Caco-2 (cell line): ENCODE data around the gene MFAP1. TPM values are rescaled to one million over a fixed set of nuclear protein-coding genes. Genes with fewer than 3 reads are reported as not detected.
"Not testable (repeated sequence)": the region's sequence is repeated elsewhere in the genome, so short reads cannot be mapped to it uniquely, and the experiment has no call there.

ENCODE experiments used
- BruUV-seq: library from RNA; stranded (reverse); fragments of 400-500 nt; replicated peaks from 2 replicates; lab custom pipeline; 2021; lab: Mats Ljungman, UMichigan
- CTCF ChIA-PET: fragments of 300-600 bp; sonication (Branson Sonifier 250); formaldehyde crosslinking; loops from one replicate; lab custom pipeline; 2022; ENCODE audit warnings: antibody characterized with exemption; lab: Charles Lee
- POLR2A ChIA-PET: fragments of 300-600 bp; sonication (Branson Sonifier 250); formaldehyde crosslinking; loops from one replicate; lab custom pipeline; 2022; ENCODE audit warnings: antibody characterized with exemption; lab: Charles Lee
- DNase-seq, 2 experiments: peaks; one replicate each; pipeline versions ENCODE4 v3.0.0 to v3.0.0-alpha.2; 2020 to 2022
- H3K27me3 ChIP-seq: replicated peaks from 2 replicates; pipeline ENCODE4 v1.6.0; 2011; ENCODE audit warnings: low read length; ENCODE audit not compliant: control insufficient read depth, insufficient read depth
- H3K36me3 ChIP-seq: 2 replicates; pipeline ENCODE4 v1.5.1; 2011; ENCODE audit warnings: low read length; ENCODE audit not compliant: control insufficient read depth, insufficient read depth
- H3K4me1 ChIP-seq: fragments of 250-450 bp; sonication (Bioruptor Pico); 2 replicates; pipeline ENCODE4 v1.5.1; 2020; ENCODE audit warnings: mild to moderate bottlenecking
- H3K4me3 ChIP-seq: 2 replicates; pipeline ENCODE4 v1.5.1; 2011; ENCODE audit warnings: low read depth, mild to moderate bottlenecking, control low read depth, low read length
- H3K9me3 ChIP-seq: fragments of 250-450 bp; sonication (Bioruptor Pico); 2 replicates; pipeline ENCODE4 v1.5.1; 2020; ENCODE audit warnings: mild to moderate bottlenecking, moderate library complexity
- H3K27ac Mint-ChIP-seq: one replicate; pipeline ENCODE4 v1.8.0; 2022; ENCODE audit warnings: mixed read lengths; ENCODE audit not compliant: unreplicated experiment
- H3K27me3 Mint-ChIP-seq: one replicate; pipeline ENCODE4 v1.8.0; 2022; ENCODE audit warnings: mixed read lengths; ENCODE audit not compliant: insufficient read depth, unreplicated experiment
- H3K36me3 Mint-ChIP-seq: one replicate; pipeline ENCODE4 v1.8.0; 2022; ENCODE audit warnings: mild to moderate bottlenecking, mixed read lengths; ENCODE audit not compliant: insufficient read depth, unreplicated experiment
- H3K4me1 Mint-ChIP-seq: one replicate; pipeline ENCODE4 v1.8.0; 2022; ENCODE audit warnings: low read depth, mixed read lengths; ENCODE audit not compliant: unreplicated experiment
- H3K4me3 Mint-ChIP-seq: one replicate; pipeline ENCODE4 v1.8.0; 2022; ENCODE audit warnings: mild to moderate bottlenecking, moderate library complexity, mixed read lengths; ENCODE audit not compliant: unreplicated experiment
- H3K9me3 Mint-ChIP-seq: one replicate; pipeline ENCODE4 v1.8.0; 2022; ENCODE audit warnings: mixed read lengths; ENCODE audit not compliant: unreplicated experiment
- intact Hi-C: fragments of 100-400 bp; cut with micrococcal nuclease; formaldehyde crosslinking; loops from one replicate; pipeline ENCODE4 v1.10.0; 2022; ENCODE audit not compliant: unreplicated experiment
- total RNA-seq: library from RNA; stranded (reverse); gene quantifications from 2 replicates; pipeline ENCODE4 v1.2.3, GENCODE V29; 2022
- TF ChIP-seq, protein P1 (sequence below), 2 experiments: fragments of 200-600 bp in 1 of 2; IDR thresholded peaks; 1 replicate in 1 of 2; 2 replicates in 1 of 2; pipeline versions ENCODE4 v1.5.1 to v1.8.0; 2011 to 2022; ENCODE audit warnings: antibody characterized with exemption in 1 of 2, control low read depth in 1 of 2, inconsistent platforms in 1 of 2, low read depth in 1 of 2, low read length in 1 of 2, mild to moderate bottlenecking in 1 of 2, moderate library complexity in 1 of 2; ENCODE audit not compliant: insufficient read depth in 1 of 2, severe bottlenecking in 1 of 2, unreplicated experiment in 1 of 2

MFAP1 gene
- total RNA-seq, 1 experiment from 2014 or later: 37.1 TPM

GRCh38 chr15:43852607-43853006 lies 28.1 kb upstream of the MFAP1 start:
- Histone ChIP-seq H3K4me3 (no peak overlapping the region), H3K36me3 (no peaks in the 10 kb centered on the region), H3K27me3 (no peaks in the 10 kb centered on the region), H3K4me1 (no peaks in the 10 kb centered on the region), H3K9me3 (no peaks in the 10 kb centered on the region)
- POLR2A ChIA-PET: no interaction called here
- Mint-ChIP-seq H3K27ac (no peak overlapping the region), H3K36me3 (peaks cover 32% of the 10 kb centered on the region), H3K4me1 (no peaks in the 10 kb centered on the region), H3K4me3 (no peak overlapping the region), H3K9me3 (no peaks in the 10 kb centered on the region), H3K27me3 (no peaks in the 10 kb centered on the region)
- TF ChIP-seq, protein P1, sequence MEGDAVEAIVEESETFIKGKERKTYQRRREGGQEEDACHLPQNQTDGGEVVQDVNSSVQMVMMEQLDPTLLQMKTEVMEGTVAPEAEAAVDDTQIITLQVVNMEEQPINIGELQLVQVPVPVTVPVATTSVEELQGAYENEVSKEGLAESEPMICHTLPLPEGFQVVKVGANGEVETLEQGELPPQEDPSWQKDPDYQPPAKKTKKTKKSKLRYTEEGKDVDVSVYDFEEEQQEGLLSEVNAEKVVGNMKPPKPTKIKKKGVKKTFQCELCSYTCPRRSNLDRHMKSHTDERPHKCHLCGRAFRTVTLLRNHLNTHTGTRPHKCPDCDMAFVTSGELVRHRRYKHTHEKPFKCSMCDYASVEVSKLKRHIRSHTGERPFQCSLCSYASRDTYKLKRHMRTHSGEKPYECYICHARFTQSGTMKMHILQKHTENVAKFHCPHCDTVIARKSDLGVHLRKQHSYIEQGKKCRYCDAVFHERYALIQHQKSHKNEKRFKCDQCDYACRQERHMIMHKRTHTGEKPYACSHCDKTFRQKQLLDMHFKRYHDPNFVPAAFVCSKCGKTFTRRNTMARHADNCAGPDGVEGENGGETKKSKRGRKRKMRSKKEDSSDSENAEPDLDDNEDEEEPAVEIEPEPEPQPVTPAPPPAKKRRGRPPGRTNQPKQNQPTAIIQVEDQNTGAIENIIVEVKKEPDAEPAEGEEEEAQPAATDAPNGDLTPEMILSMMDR (IDR thresholded peaks at IDR 0.05; ENCODE audit: insufficient read depth in 1 of 2, low read depth in 1 of 2, low read length in 1 of 2, severe bottlenecking in 1 of 2, unreplicated experiment in 1 of 2): no peak
- DNase-seq: no peak
- no TSS peak for BruUV-seq
- intact Hi-C loops: no loop called here
- CTCF ChIA-PET: no interaction called here

DNA sequence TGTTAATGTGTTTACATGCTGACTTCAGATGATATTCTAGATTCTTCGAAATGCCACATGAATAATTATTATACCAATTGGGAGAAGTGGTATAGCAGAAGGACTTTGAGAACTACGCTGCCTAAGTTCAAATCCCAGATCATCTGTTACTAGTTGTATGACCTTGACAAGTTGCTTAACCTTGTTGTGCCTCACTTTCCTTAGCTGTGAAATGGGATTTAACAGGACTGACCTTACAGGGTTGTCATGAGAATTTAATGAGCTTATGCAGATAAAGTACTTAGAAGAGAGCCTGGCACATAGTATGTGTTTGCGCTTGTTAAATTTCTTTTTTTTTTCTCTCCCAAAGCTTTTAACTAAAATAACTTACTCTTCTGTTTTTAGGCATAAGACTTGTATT lies 26.8 kb upstream of the MFAP1 start:
- Mint-ChIP-seq H3K36me3 (peaks cover 28% of the 10 kb centered on the region), H3K4me3 (no peak overlapping the region), H3K4me1 (no peaks in the 10 kb centered on the region), H3K9me3 (no peaks in the 10 kb centered on the region), H3K27ac (no peak overlapping the region), H3K27me3 (no peaks in the 10 kb centered on the region)
- H3K4me1 ChIP-seq: no peaks in the 10 kb centered on the region
- no peak for DNase-seq
- intact Hi-C loops: no loop called here
- ChIA-PET CTCF (no interaction called here), POLR2A (no interaction called here)
- no TSS peak for BruUV-seq
- H3K27me3 ChIP-seq: no peaks in the 10 kb centered on the region
- no peak overlapping the region for H3K4me3 ChIP-seq
- no peaks in the 10 kb centered on the region for H3K36me3 ChIP-seq
- TF ChIP-seq, protein P1 (IDR thresholded peaks at IDR 0.05; ENCODE audit: insufficient read depth in 1 of 2, low read depth in 1 of 2, low read length in 1 of 2, severe bottlenecking in 1 of 2, unreplicated experiment in 1 of 2): no peak
- H3K9me3 ChIP-seq: no peaks in the 10 kb centered on the region

- CTCF ChIA-PET: no interaction called here
- H3K9me3 ChIP-seq: no peaks in the 10 kb centered on the region
- H3K9me3 Mint-ChIP-seq: no peaks in the 10 kb centered on the region
- H3K27me3 Mint-ChIP-seq: no peaks in the 10 kb centered on the region
- DNase-seq: no peak
- no peaks in the 10 kb centered on the region for H3K27me3 ChIP-seq
- H3K36me3 ChIP-seq: no peaks in the 10 kb centered on the region
- TF ChIP-seq, protein P1 (IDR thresholded peaks at IDR 0.05; ENCODE audit: insufficient read depth in 1 of 2, low read depth in 1 of 2, low read length in 1 of 2, severe bottlenecking in 1 of 2, unreplicated experiment in 1 of 2): no peak
- no TSS peak for BruUV-seq
- peaks cover 47% of the 10 kb centered on the region for H3K36me3 Mint-ChIP-seq
- H3K4me3 ChIP-seq: no peak overlapping the region
- POLR2A ChIA-PET: no interaction called here
- no peak overlapping the region for H3K4me3 Mint-ChIP-seq
- no peaks in the 10 kb centered on the region for H3K4me1 ChIP-seq
- no peak overlapping the region for H3K27ac Mint-ChIP-seq
- intact Hi-C loops: no loop called here
- H3K4me1 Mint-ChIP-seq: no peaks in the 10 kb centered on the region
Measured at GRCh38 chr15:43845421-43845820, 20.9 kb upstream of the MFAP1 start.

DNA sequence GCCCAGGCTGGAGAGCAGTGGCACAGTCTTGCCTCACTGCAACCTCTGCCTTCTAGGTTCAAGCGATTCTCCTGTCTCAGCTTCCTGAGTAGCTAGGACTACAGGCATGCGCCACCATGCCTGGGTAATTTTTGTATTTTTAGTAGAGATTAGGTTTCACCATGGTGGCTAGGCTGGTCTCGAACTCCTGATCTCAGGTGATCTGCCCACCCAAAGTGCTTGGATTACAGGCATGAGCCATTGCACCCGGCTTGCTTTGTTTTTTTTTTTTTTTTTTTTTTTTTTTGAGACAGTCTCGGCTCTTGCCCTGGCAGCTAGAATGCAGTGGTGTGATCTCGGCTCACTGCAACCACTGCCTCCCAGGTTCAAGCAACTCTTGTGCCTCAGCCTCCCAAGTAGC lies 8.0 kb upstream of the MFAP1 start:
- DNase-seq, H3K9me3 Mint-ChIP-seq, H3K9me3 ChIP-seq, intact Hi-C loops, BruUV-seq, H3K36me3 ChIP-seq, H3K27ac Mint-ChIP-seq, H3K4me3 ChIP-seq, POLR2A ChIA-PET, H3K27me3 Mint-ChIP-seq, H3K4me3 Mint-ChIP-seq, H3K4me1 ChIP-seq, H3K27me3 ChIP-seq: not testable (repeated sequence)
- H3K36me3 Mint-ChIP-seq: peaks cover 54% of the 10 kb centered on the region
- peaks cover 11% of the 10 kb centered on the region for H3K4me1 Mint-ChIP-seq
- CTCF ChIA-PET: interaction anchor here (0.6 kb wide), 1 partner anchor 17 kb away, joined by 3 read pairs; no protein-coding TSS in a partner anchor

DNA sequence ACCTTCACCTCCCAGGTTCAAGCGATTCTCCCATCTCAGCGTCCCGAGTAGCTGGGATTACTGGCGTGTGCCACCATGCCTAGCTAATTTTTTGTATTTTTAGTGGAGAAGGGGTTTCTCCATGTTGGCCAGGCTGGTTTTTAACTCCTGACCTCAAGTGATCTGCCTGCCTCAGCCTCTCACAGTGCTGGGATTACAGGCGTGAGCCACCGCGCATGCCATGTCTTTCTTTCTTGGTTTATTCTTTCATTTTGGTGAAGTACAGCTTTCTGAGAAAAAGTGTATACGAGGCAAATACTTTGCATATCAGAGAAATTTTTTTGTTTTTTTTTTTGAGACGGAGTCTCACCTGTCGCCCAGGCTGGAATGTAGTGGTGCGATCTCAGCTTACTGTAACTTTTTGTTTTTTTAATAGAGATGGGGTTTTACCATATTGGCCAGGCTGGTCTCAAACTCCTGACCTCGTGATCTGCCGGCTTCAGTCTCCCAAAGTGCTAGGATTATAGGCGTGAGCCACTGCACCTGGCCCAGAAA lies 7.1 kb upstream of the MFAP1 start:
- H3K9me3 ChIP-seq, H3K9me3 Mint-ChIP-seq, H3K4me3 Mint-ChIP-seq, POLR2A ChIA-PET, DNase-seq, H3K36me3 ChIP-seq, H3K4me3 ChIP-seq, H3K27me3 Mint-ChIP-seq, H3K4me1 ChIP-seq, intact Hi-C loops, CTCF ChIA-PET, H3K27ac Mint-ChIP-seq, H3K27me3 ChIP-seq, BruUV-seq: not testable (repeated sequence)
- Mint-ChIP-seq H3K4me1 (peaks cover 11% of the 10 kb centered on the region), H3K36me3 (peaks cover 53% of the 10 kb centered on the region)
